CD4-positive, alpha-beta memory T cell (primary cell): ENCODE data around the gene RPS17. TPM values are rescaled to one million over a fixed set of nuclear protein-coding genes. Genes with fewer than 3 reads are reported as not detected.
A peak's percentile ranks its signal among the peaks of the same experiment; 100 is the strongest.

Experiments used
- CTCF ChIA-PET: fragments of 350-600 bp; sonication (Branson Sonifier 250); formaldehyde crosslinking; loops from one replicate; lab custom pipeline; 2021; ENCODE audit warnings: inconsistent platforms; ENCODE audit not compliant: partially characterized antibody; lab: Charles Lee
- POLR2A ChIA-PET: fragments of 350-600 bp; sonication (Branson Sonifier 250); formaldehyde crosslinking; loops from one replicate; lab custom pipeline; 2021; ENCODE audit not compliant: partially characterized antibody; lab: Charles Lee
- DNase-seq, 5 donors: peaks; one replicate each; pipeline versions ENCODE4 v3.0.0 to v3.0.0-alpha.2; 2020 to 2022; ENCODE audit warnings: mixed read lengths in 1 of 5
- H3K27ac ChIP-seq: one replicate; pipeline ENCODE4 v1.7.0; 2013; ENCODE audit warnings: low read depth, low read length
- H3K27me3 ChIP-seq: 2 replicates; pipeline ENCODE4 v1.7.0; 2013; ENCODE audit warnings: mild to moderate bottlenecking, low read length, moderate library complexity; ENCODE audit not compliant: insufficient read depth
- H3K36me3 ChIP-seq: 2 replicates; pipeline ENCODE4 v1.7.0; 2013; ENCODE audit warnings: mild to moderate bottlenecking, low read length, moderate library complexity; ENCODE audit not compliant: insufficient read depth
- H3K4me1 ChIP-seq: 2 replicates; pipeline ENCODE4 v1.7.0; 2013; ENCODE audit warnings: mild to moderate bottlenecking, low read length, moderate library complexity; ENCODE audit not compliant: insufficient read depth
- H3K4me3 ChIP-seq, 2 donors: one replicate each; pipeline ENCODE4 v1.7.0; 2013; ENCODE audit warnings: low read length in 2 of 2, mild to moderate bottlenecking in 1 of 2
- H3K9me3 ChIP-seq, 2 donors: one replicate each; pipeline ENCODE4 v1.7.0; 2013; ENCODE audit warnings: low read length in 2 of 2, control low read depth in 1 of 2; ENCODE audit not compliant: control insufficient read depth in 1 of 2
- H3K27ac Mint-ChIP-seq, 7 donors: one replicate each; pipeline ENCODE4 v1.8.0; 2020 to 2021; ENCODE audit warnings: mixed read lengths in 7 of 7, mild to moderate bottlenecking in 6 of 7, inconsistent platforms in 3 of 7, moderate library complexity in 3 of 7
- H3K27me3 Mint-ChIP-seq, 2 donors: one replicate each; pipeline ENCODE4 v1.8.0; 2020 to 2021; ENCODE audit warnings: mixed read lengths in 2 of 2
- H3K36me3 Mint-ChIP-seq, 2 donors: one replicate each; pipeline ENCODE4 v1.8.0; 2020 to 2021; ENCODE audit warnings: mixed read lengths in 2 of 2, inconsistent platforms in 1 of 2, mild to moderate bottlenecking in 1 of 2
- H3K4me1 Mint-ChIP-seq, 4 donors: one replicate each; pipeline ENCODE4 v1.8.0; 2020 to 2021; ENCODE audit warnings: mixed read lengths in 4 of 4, mild to moderate bottlenecking in 1 of 4
- H3K4me3 Mint-ChIP-seq, 8 donors: one replicate each; pipeline ENCODE4 v1.8.0; 2020 to 2021; ENCODE audit warnings: mixed read lengths in 8 of 8, mild to moderate bottlenecking in 7 of 8, moderate library complexity in 6 of 8, inconsistent platforms in 3 of 8
- H3K9me3 Mint-ChIP-seq, 8 donors: one replicate each; pipeline ENCODE4 v1.8.0; 2020 to 2021; ENCODE audit warnings: mixed read lengths in 8 of 8, mild to moderate bottlenecking in 5 of 8, inconsistent platforms in 3 of 8, moderate library complexity in 1 of 8
- intact Hi-C: fragments of 100-400 bp; cut with micrococcal nuclease; formaldehyde crosslinking; loops from one replicate; pipeline ENCODE4 v1.15.1; 2023
- polyA plus RNA-seq, 2 donors: library from polyadenylated mRNA; unstranded; fragments of 300-500 nt; fragmentation: Illumina TruSeq; gene quantifications; one replicate each; pipeline ENCODE4 v1.2.3, GENCODE V29; 2021
- total RNA-seq, 2 experiments: library from RNA; stranded (reverse); gene quantifications; one replicate each; pipeline ENCODE4 v1.2.3, GENCODE V29; 2021

The RPS17 gene
- total and polyA plus RNA-seq, 4 experiments from 2014 or later = 1,310 to 2,106 (median 1,705) TPM

DNA sequence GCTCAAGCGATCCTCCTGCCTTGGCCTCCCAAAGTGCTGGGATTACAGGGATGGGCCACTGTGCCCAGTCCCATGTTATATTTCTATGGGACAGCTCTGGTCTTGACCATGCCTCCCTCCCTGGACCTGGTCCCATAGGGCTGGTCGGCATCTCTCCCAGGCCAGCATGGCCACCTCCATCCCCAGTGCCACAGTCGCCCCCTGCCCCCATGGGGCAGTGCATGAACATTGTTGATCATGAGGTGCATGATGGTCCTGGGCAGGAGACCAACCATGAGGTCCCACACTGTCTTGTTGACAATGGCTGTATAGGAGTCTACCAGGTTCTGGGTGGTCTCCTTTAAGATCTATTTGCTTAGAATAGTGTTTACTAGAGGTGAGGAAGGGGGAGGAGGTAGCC, 6.5 kb downstream of the RPS17 start:
- Histone ChIP-seq H3K27ac (no peak overlapping the region), H3K4me3 (no peak overlapping the region), H3K27me3 (no peaks in the 10 kb centered on the region), H3K4me1 (peaks cover 11% of the 10 kb centered on the region), H3K36me3 (peaks cover 33% of the 10 kb centered on the region), H3K9me3 (no peaks in the 10 kb centered on the region)
- Mint-ChIP-seq H3K9me3 (no peaks in the 10 kb centered on the region), H3K4me1 (peaks cover 12 to 22% (median 16%) of the 10 kb centered on the region in 4 donors), H3K27me3 (no peaks in the 10 kb centered on the region), H3K27ac (no peak overlapping the region), H3K36me3 (peaks cover 43 to 61% of the 10 kb centered on the region in 2 donors), H3K4me3 (no peak overlapping the region)
- no peak for DNase-seq
- intact Hi-C loops = no loop called here
- POLR2A ChIA-PET = no interaction called here
- CTCF ChIA-PET = interaction anchor here (0.9 kb wide), 1 partner anchor 467 kb away, joined by 3 read pairs; no protein-coding TSS in a partner anchor

DNA sequence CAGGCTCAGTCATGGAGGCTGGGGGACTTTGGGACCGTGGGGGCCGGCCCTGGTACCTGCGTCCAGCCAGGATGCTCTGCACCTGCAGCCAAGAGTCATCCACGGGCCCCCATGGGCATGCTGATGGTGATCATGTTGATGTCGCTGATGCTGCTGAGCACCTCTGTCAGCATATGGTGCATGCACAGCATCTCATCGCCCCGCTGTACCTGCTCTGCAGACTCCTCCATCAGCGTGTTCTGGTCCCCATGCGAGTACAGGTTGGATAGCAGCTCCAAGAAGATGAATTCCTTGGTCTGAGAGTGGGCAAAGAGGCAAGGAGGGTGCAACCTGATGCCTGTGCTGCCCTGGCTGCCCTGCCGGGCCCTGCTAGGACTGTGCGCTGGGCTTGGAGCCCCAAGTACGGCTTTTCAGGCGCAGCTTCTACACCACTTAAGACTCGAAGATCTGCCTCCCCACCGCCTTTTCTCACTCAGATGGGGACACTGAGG, 7.2 kb downstream of the RPS17 start:
- Mint-ChIP-seq H3K4me3 (no peak overlapping the region), H3K36me3 (peaks cover 37 to 53% of the 10 kb centered on the region in 2 donors), H3K4me1 (peaks cover 11 to 18% (median 13%) of the 10 kb centered on the region in 4 donors), H3K27me3 (no peaks in the 10 kb centered on the region), H3K9me3 (no peaks in the 10 kb centered on the region), H3K27ac (no peak overlapping the region)
- Histone ChIP-seq H3K36me3 (peaks cover 25% of the 10 kb centered on the region), H3K27me3 (no peaks in the 10 kb centered on the region), H3K9me3 (no peaks in the 10 kb centered on the region), H3K27ac (no peak overlapping the region), H3K4me1 (peaks cover 3% of the 10 kb centered on the region), H3K4me3 (no peak overlapping the region)
- CTCF ChIA-PET = interaction anchor here (0.9 to 1.0 kb wide), 2 partner anchors 467 kb away, joined by 3 to 5 read pairs; no protein-coding TSS in a partner anchor
- intact Hi-C loops = no loop called here
- POLR2A ChIA-PET = interaction anchor here (1.9 kb wide), 1 partner anchor 453 kb away, joined by 8 read pairs; the partner anchor contains the start of gene RAMAC
- DNase-seq = no peak

- no peak overlapping the region for H3K27ac Mint-ChIP-seq
- no peak overlapping the region for H3K4me3 Mint-ChIP-seq
- Histone ChIP-seq H3K36me3 (peaks cover 19% of the 10 kb centered on the region), H3K27me3 (no peaks in the 10 kb centered on the region), H3K4me1 (no peaks in the 10 kb centered on the region), H3K9me3 (no peaks in the 10 kb centered on the region), H3K4me3 (no peak overlapping the region), H3K27ac (no peak overlapping the region)
- POLR2A ChIA-PET = interaction anchor here (1.9 to 3.0 kb wide), 2 partner anchors 8 to 453 kb away, joined by 8 to 41 read pairs; partner anchors contain the start of genes RAMAC and RPS17
- peaks cover 33 to 48% of the 10 kb centered on the region in 2 donors for H3K36me3 Mint-ChIP-seq
- intact Hi-C loops = no loop called here
- peaks cover 8 to 13% (median 9%) of the 10 kb centered on the region in 4 donors for H3K4me1 Mint-ChIP-seq
- no peaks in the 10 kb centered on the region for H3K9me3 Mint-ChIP-seq
- DNase-seq = no peak
- CTCF ChIA-PET = interaction anchor here (1.0 to 2.3 kb wide), 2 partner anchors 9 to 468 kb away, joined by 5 to 54 read pairs; partner anchors contain the start of gene RPS17
- no peaks in the 10 kb centered on the region for H3K27me3 Mint-ChIP-seq
Observed at GRCh38 chr15:82532383-82532990, 7.8 kb downstream of the RPS17 start.

GRCh38 chr15:82531496-82532382, 8.5 kb downstream of the RPS17 start:
- intact Hi-C loops = no loop called here

GRCh38 chr15:82530606-82531379, 9.5 kb downstream of the RPS17 start:
- intact Hi-C loops = no loop called here
- ChIA-PET POLR2A (interaction anchor here (0.8 to 3.0 kb wide), 3 partner anchors 9 to 472 kb away, joined by 3 to 41 read pairs (median 8); partner anchors contain the start of genes RAMAC and RPS17), CTCF (interaction anchor here (0.7 to 2.3 kb wide), 17 partner anchors 11 to 483 kb away, joined by 3 to 54 read pairs (median 4); partner anchors contain the start of genes C15orf40, RAMAC and RPS17)
- H3K36me3 ChIP-seq = peaks cover 2% of the 10 kb centered on the region
- peak overlapping the region; percentile 18 for H3K27ac ChIP-seq
- no peaks in the 10 kb centered on the region for H3K4me1 ChIP-seq
- H3K27ac Mint-ChIP-seq = peak overlapping the region in 6 of 7 donors; percentile 56 to 91 (median 80)
- no peaks in the 10 kb centered on the region for H3K27me3 Mint-ChIP-seq
- peaks cover 17 to 31% of the 10 kb centered on the region in 2 donors for H3K36me3 Mint-ChIP-seq
- peaks cover 4 to 8% (median 5%) of the 10 kb centered on the region in 4 donors for H3K4me1 Mint-ChIP-seq
- peak overlapping the region; percentile 77 to 88 (median 80) for H3K4me3 Mint-ChIP-seq
- peak; percentile 70 to 78 (median 77) for DNase-seq
- H3K27me3 ChIP-seq = no peaks in the 10 kb centered on the region
- H3K9me3 ChIP-seq = no peaks in the 10 kb centered on the region
- H3K9me3 Mint-ChIP-seq = no peaks in the 10 kb centered on the region
- peak overlapping the region; percentile 33 to 48 for H3K4me3 ChIP-seq

More at GRCh38 chr15:82531496-82532382, 8.5 kb downstream of the RPS17 start:
- H3K4me3 ChIP-seq = no peak overlapping the region
- peaks cover 4 to 8% (median 5%) of the 10 kb centered on the region in 4 donors for H3K4me1 Mint-ChIP-seq
- no peak overlapping the region for H3K27ac ChIP-seq
- H3K27me3 ChIP-seq = no peaks in the 10 kb centered on the region
- no peaks in the 10 kb centered on the region for H3K9me3 Mint-ChIP-seq
- POLR2A ChIA-PET = interaction anchor here (0.8 to 3.0 kb wide), 3 partner anchors 8 to 472 kb away, joined by 3 to 41 read pairs (median 8); partner anchors contain the start of genes RAMAC and RPS17
- no peaks in the 10 kb centered on the region for H3K27me3 Mint-ChIP-seq
- no peak overlapping the region for H3K4me3 Mint-ChIP-seq
- H3K36me3 Mint-ChIP-seq = peaks cover 26 to 40% of the 10 kb centered on the region in 2 donors
- H3K27ac Mint-ChIP-seq = peak overlapping the region in 4 of 7 donors; percentile 4 to 89 (median 46)
- H3K4me1 ChIP-seq = no peaks in the 10 kb centered on the region
- H3K9me3 ChIP-seq = no peaks in the 10 kb centered on the region
- H3K36me3 ChIP-seq = peaks cover 12% of the 10 kb centered on the region
- no peak for DNase-seq
- CTCF ChIA-PET = interaction anchor here (0.7 to 2.3 kb wide), 17 partner anchors 10 to 482 kb away, joined by 3 to 54 read pairs (median 4); partner anchors contain the start of genes C15orf40 and RPS17

DNA sequence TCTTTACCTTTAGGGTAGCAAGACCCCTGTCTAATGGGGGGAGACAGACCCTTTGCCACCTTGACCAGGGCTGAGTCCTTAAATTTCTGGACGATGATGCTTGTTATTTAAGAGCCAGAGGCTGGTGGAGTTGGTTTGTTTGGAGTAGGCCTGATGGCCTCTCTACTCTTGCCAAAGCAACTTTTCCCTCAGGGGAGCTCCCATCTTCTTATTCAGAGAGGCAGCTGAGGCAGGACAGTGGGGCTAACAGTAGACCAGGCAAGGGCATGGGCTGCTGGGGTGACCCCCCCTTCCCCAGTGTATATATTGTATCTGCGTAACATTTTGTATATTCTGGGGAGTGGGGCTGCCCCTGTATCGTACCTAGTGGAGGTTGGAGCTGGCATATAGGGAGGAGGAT, 10.3 kb downstream of the RPS17 start:
- Histone ChIP-seq H3K4me3 (no peak overlapping the region), H3K27ac (no peak overlapping the region), H3K9me3 (no peaks in the 10 kb centered on the region), H3K36me3 (no peaks in the 10 kb centered on the region), H3K4me1 (no peaks in the 10 kb centered on the region), H3K27me3 (no peaks in the 10 kb centered on the region)
- peak overlapping the region in 1 of 8 donors; percentile 79 for H3K4me3 Mint-ChIP-seq
- H3K27ac Mint-ChIP-seq = peak overlapping the region in 1 of 7 donors; percentile 61
- intact Hi-C loops = no loop called here
- no peaks in the 10 kb centered on the region for H3K9me3 Mint-ChIP-seq
- ChIA-PET POLR2A (interaction anchor here (3.0 kb wide), 1 partner anchor 10 kb away, joined by 41 read pairs; the partner anchor contains the start of gene RPS17), CTCF (interaction anchor here (1.4 to 2.3 kb wide), 9 partner anchors 11 to 481 kb away, joined by 3 to 54 read pairs (median 7); partner anchors contain the start of genes C15orf40, RAMAC and RPS17)
- no peaks in the 10 kb centered on the region for H3K27me3 Mint-ChIP-seq
- peaks cover 11 to 24% of the 10 kb centered on the region in 2 donors for H3K36me3 Mint-ChIP-seq
- no peak for DNase-seq
- H3K4me1 Mint-ChIP-seq = peaks cover 4 to 8% (median 5%) of the 10 kb centered on the region in 4 donors
